Transverse colon (tissue), 4 donors: ENCODE results near the gene STRA6.

Experiments
- CTCF ChIP-seq, 5 experiments: fragments of 200-600 bp in 3 of 5; fragments of 450-650 bp in 2 of 5; sonication (generic) in 3 of 5; IDR thresholded peaks; 1 replicate in 2 of 5; 2 replicates in 3 of 5; pipeline ENCODE4 v1.5.1; 2016 to 2017; ENCODE audit warnings: antibody characterized with exemption in 5 of 5, inconsistent platforms in 3 of 5, mild to moderate bottlenecking in 2 of 5, moderate library complexity in 1 of 5
- POLR2AphosphoS5 ChIP-seq, 3 donors: sonication (generic); formaldehyde crosslinking; IDR thresholded peaks; one replicate each; pipeline ENCODE4 v1.6.1; 2016; ENCODE audit warnings: antibody characterized with exemption in 3 of 3

DNA sequence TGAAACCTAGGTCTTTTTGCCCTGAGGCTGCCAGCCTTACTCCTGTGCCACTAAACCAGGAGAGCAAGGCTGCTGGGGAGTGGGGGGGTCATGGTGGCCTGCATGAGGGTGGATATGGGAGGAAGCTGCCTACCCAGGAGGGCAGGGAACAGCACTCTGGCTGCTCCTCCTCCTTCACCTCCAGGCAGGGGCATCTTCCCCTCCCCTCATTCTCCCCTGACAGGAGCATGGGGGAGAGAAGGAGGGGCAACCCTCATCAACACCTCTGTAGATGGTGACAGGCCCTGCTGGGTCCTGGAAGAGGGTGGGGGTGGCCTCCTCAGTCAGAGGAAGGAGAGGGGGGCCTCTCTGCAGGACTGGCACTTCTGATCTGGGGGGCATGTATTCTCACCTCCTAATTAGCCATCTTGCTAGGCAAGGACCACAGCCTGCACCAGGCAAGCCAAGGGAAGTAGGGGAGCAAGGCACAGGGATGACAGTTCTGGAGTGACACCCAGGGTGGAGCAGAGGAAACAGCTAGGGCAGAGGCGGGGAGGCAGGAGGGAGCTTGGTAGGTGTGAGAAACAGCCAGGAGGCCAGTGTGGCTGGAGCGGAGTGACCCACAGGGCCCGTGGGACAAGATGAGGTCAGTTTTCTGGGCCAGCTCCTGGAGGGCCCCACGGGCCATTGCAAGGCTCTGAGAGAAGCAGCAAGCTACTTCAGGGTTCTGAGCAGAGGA, 38.5 kb upstream of the STRA6 start:
- no peak for TF ChIP-seq CTCF (IDR thresholded peaks at IDR 0.05)
- TF ChIP-seq POLR2AphosphoS5 (IDR thresholded peaks at IDR 0.05), result no peak
